Measurements from ENCODE around the gene HOXB7. TPM values are rescaled to one million over a fixed set of nuclear protein-coding genes. Genes with fewer than 3 reads are reported as not detected.
A peak's percentile ranks its signal among the peaks of the same experiment; 100 is the strongest.

HOXB7 gene
- total RNA-seq, 2 donors from 2014 or later = not detected

DNA sequence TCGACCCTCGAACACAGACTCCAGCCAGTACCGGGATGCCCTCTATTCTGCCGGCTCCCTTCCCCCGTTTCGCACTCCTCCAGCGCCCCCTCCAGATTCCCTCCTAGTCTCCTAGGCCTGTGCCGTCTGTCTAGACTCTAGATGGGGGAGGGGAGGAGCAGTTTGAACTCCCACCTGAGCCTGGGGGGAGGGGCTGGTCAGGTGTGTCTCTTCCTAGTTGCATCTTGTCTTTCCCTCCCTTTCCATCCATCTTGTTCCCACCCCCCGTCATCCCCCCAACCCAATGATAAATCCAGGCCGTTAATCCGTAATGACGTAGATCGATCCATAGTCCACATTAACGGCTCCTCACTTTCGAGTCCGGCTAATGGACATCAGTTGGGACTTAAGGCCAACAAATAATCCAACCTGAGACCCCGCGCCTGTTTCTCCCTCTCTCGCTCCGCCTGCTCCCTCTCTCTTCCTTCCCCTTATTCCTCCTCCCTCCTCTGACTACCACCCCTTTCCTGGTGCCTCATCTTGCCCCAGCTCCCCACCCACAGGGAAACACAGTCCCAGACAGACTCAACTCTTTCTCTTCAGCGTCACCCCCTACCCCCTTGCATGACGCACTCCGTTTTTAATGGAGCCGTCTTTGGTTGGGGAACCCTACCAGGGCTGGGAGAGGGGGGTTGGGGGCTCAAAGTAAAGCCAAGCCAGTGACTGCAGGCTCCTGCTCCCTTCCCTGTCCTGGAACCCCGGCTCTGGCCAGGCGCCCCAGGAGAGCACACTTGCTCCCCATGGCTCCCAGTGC is 13.9 kb downstream of the HOXB7 start:
- WGBS, 2 experiments (ENCODE audit: insufficient coverage in 1 of 2, insufficient read length in 1 of 2) = 12 to 14% methylated on average over 12 to 24 of the region's 26 CpGs
- no peak overlapping the region for H3K4me3 ChIP-seq (ENCODE audit: low read length)
- no peak for TF ChIP-seq CTCF (conservative IDR thresholded peaks at IDR 0.05)
- Mint-ChIP-seq H3K4me3 (no peak overlapping the region), H3K36me3 (ENCODE audit: low read depth) (no peaks in the 10 kb centered on the region), H3K27ac (no peak overlapping the region), H3K27me3 (ENCODE audit: insufficient read depth) (peaks cover 100% of the 10 kb centered on the region), H3K4me1 (peaks cover 16% of the 10 kb centered on the region), H3K9me3 (no peaks in the 10 kb centered on the region)
- DNase-seq = no peak
- H3K9me3 ChIP-seq (ENCODE audit: control insufficient read depth, low read length) = no peaks in the 10 kb centered on the region
- H3K27ac ChIP-seq (ENCODE audit: low read depth, low read length) = no peak overlapping the region
- no peaks in the 10 kb centered on the region for H3K4me1 ChIP-seq (ENCODE audit: control insufficient read depth, insufficient read depth, low read length)
- H3K9ac ChIP-seq (ENCODE audit: extremely low read depth, low read length, poor library complexity, severe bottlenecking) = no peak overlapping the region
- peaks cover 100% of the 10 kb centered on the region for H3K27me3 ChIP-seq (ENCODE audit: control insufficient read depth, insufficient read depth, low read length, poor library complexity, severe bottlenecking)
- H3K36me3 ChIP-seq (ENCODE audit: control insufficient read depth, insufficient read depth, low read length) = no peaks in the 10 kb centered on the region

- no peak overlapping the region for H3K9ac ChIP-seq (ENCODE audit: extremely low read depth, low read length, poor library complexity, severe bottlenecking)
- peak; percentile 78 for DNase-seq
- no peak for TF ChIP-seq CTCF (conservative IDR thresholded peaks at IDR 0.05)
- no peaks in the 10 kb centered on the region for H3K9me3 ChIP-seq (ENCODE audit: control insufficient read depth, low read length)
- H3K9me3 Mint-ChIP-seq = no peaks in the 10 kb centered on the region
- no peak overlapping the region for H3K27ac ChIP-seq (ENCODE audit: low read depth, low read length)
- H3K36me3 Mint-ChIP-seq (ENCODE audit: low read depth) = no peaks in the 10 kb centered on the region
- no peak overlapping the region for H3K4me3 ChIP-seq (ENCODE audit: low read length)
- peaks cover 16% of the 10 kb centered on the region for H3K4me1 Mint-ChIP-seq
- no peaks in the 10 kb centered on the region for H3K36me3 ChIP-seq (ENCODE audit: control insufficient read depth, insufficient read depth, low read length)
- 3 to 4% methylated on average over 34 to 54 of the region's 54 CpGs for WGBS, 2 experiments (ENCODE audit: insufficient coverage in 1 of 2, insufficient read length in 1 of 2)
- H3K27ac Mint-ChIP-seq = no peak overlapping the region
- peaks cover 100% of the 10 kb centered on the region for H3K27me3 Mint-ChIP-seq (ENCODE audit: insufficient read depth)
- no peak overlapping the region for H3K4me3 Mint-ChIP-seq
- H3K27me3 ChIP-seq (ENCODE audit: control insufficient read depth, insufficient read depth, low read length, poor library complexity, severe bottlenecking) = peaks cover 100% of the 10 kb centered on the region
- H3K4me1 ChIP-seq (ENCODE audit: control insufficient read depth, insufficient read depth, low read length) = no peaks in the 10 kb centered on the region
These were observed 14.7 kb downstream of the HOXB7 start for GRCh38 chr17:48596000-48596734.

- peak; percentile 74 for DNase-seq
- Mint-ChIP-seq H3K9me3 (no peaks in the 10 kb centered on the region), H3K36me3 (ENCODE audit: low read depth) (no peaks in the 10 kb centered on the region), H3K4me1 (peaks cover 16% of the 10 kb centered on the region), H3K27me3 (ENCODE audit: insufficient read depth) (peaks cover 100% of the 10 kb centered on the region), H3K27ac (no peak overlapping the region), H3K4me3 (no peak overlapping the region)
- WGBS, 2 experiments (ENCODE audit: insufficient coverage in 1 of 2, insufficient read length in 1 of 2) = 6 to 12% methylated on average over 9 to 20 of the region's 25 CpGs
- no peaks in the 10 kb centered on the region for H3K36me3 ChIP-seq (ENCODE audit: control insufficient read depth, insufficient read depth, low read length)
- H3K4me1 ChIP-seq (ENCODE audit: control insufficient read depth, insufficient read depth, low read length) = no peaks in the 10 kb centered on the region
- H3K27ac ChIP-seq (ENCODE audit: low read depth, low read length) = no peak overlapping the region
- H3K9ac ChIP-seq (ENCODE audit: extremely low read depth, low read length, poor library complexity, severe bottlenecking) = no peak overlapping the region
- H3K4me3 ChIP-seq (ENCODE audit: low read length) = no peak overlapping the region
- no peak for TF ChIP-seq CTCF (conservative IDR thresholded peaks at IDR 0.05)
- no peaks in the 10 kb centered on the region for H3K9me3 ChIP-seq (ENCODE audit: control insufficient read depth, low read length)
- H3K27me3 ChIP-seq (ENCODE audit: control insufficient read depth, insufficient read depth, low read length, poor library complexity, severe bottlenecking) = peaks cover 100% of the 10 kb centered on the region
These were observed 15.4 kb downstream of the HOXB7 start for GRCh38 chr17:48595278-48595999.
